VCaP (cell line): ENCODE results near the gene TTC21A.

ENCODE experiments used
- H3K27ac ChIP-seq: fragments of 450-650 bp; 2 replicates; pipeline ENCODE4 v1.5.1; 2017
- TF ChIP-seq, protein P1 (sequence below): fragments of 450-650 bp; conservative IDR thresholded peaks from 2 replicates; pipeline ENCODE4 v1.5.1; 2017; ENCODE audit warnings: mild to moderate bottlenecking, moderate library complexity

TTC21A gene

DNA sequence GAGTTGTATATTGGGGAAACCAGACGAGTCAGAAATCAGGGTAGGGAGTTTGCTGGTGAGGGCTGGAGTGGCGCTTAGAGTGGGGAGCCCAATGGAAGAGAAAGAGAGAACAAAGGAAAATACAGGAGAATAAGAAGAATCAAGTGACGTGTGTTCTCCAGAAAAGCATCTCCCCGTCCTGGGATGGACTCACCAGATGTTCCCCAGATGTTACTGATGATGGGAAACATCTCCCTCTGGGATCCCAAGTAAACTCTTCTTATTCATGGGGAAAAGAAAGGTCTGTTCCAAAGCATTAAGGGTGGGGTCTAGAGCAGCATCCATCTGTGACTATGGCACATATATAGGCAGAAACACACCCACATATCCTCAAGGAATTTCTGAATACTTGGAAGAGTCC, 48.9 kb downstream of the TTC21A start:
- no peak overlapping the region for H3K27ac ChIP-seq
- TF ChIP-seq, protein P1, sequence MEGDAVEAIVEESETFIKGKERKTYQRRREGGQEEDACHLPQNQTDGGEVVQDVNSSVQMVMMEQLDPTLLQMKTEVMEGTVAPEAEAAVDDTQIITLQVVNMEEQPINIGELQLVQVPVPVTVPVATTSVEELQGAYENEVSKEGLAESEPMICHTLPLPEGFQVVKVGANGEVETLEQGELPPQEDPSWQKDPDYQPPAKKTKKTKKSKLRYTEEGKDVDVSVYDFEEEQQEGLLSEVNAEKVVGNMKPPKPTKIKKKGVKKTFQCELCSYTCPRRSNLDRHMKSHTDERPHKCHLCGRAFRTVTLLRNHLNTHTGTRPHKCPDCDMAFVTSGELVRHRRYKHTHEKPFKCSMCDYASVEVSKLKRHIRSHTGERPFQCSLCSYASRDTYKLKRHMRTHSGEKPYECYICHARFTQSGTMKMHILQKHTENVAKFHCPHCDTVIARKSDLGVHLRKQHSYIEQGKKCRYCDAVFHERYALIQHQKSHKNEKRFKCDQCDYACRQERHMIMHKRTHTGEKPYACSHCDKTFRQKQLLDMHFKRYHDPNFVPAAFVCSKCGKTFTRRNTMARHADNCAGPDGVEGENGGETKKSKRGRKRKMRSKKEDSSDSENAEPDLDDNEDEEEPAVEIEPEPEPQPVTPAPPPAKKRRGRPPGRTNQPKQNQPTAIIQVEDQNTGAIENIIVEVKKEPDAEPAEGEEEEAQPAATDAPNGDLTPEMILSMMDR = no peak

DNA sequence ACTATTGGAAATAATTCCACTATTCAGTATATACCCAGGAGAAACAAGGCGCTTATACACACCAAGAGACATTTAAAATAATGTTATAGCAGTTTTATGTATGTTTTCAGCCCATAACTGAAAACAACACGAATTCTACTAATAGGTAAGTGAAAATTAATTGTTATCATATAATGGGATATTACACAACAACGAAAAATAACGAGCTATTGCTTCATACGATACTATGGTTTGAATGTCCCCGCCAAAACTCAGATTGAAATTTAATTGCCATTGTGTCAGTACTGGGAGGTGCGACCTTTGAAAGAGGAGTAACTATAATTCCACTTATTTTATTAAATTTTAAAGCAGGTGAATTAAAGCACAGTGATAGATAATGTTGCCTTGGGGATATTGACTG, 49.9 kb downstream of the TTC21A start:
- no peak overlapping the region for H3K27ac ChIP-seq

DNA sequence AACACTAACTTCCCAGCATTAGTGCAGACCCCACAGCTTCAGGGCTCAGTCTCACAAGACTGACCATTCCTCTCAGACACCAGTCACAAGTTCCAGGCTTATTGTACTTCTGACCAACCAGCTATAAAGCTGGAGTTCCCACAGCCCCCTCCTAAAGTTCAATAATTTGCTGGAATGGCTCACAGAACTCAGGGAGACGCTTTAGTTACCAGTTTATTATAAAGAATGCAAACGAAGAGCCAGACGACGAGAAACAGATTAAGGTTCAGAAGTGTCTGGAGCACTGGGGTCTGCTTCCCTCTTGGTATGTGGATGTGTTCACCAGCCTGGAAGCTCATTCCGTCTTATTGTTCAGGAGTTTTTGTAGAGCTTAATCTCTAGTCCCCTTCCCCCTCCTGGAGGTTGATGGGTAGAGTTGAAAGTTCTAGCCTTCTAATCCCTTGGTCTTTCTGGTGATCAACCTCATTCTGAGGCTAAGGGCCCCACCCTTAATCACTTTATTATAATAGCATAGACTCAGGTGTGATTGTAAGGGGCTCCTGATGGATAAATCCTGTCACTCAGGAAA, 50.8 kb downstream of the TTC21A start:
- TF ChIP-seq, protein P1 = no peak

More for the DNA sequence above, 49.9 kb downstream of the TTC21A start:
- TF ChIP-seq, protein P1 = no peak

DNA sequence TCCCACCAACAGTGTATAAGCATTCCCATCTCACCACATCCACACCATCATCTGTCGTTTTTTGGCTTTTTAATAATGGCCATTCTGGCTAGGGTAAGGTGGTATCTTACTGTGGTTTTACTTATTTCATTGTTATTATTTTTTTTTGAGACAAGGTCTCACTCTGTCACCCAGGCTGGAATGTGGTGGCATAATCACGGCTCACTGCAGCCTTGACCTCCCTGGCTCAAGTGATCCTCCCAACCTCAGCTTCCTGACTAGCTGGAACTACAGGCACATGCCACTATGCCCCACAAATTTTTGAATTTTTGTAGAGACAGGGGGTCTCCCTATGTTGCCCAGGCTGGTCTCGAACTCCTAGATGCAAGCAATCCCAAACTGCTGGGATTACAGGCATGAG, 56.9 kb downstream of the TTC21A start:
- TF ChIP-seq, protein P1 = no peak
- H3K27ac ChIP-seq = no peak overlapping the region

More for the DNA sequence above, 50.8 kb downstream of the TTC21A start:
- H3K27ac ChIP-seq = no peak overlapping the region; the same call in 1 of the 2 replicates

GRCh38 chr3:39165518-39165917, 58.0 kb downstream of the TTC21A start:
- TF ChIP-seq, protein P1 = no peak
- no peak overlapping the region for H3K27ac ChIP-seq

GRCh38 chr3:39166134-39166710, 58.7 kb downstream of the TTC21A start:
- TF ChIP-seq, protein P1 = no peak
- H3K27ac ChIP-seq = no peak overlapping the region

- no peak overlapping the region for H3K27ac ChIP-seq
- TF ChIP-seq, protein P1 = no peak
Observed at GRCh38 chr3:39166932-39167532, 59.6 kb downstream of the TTC21A start.
